H9 (cell line): ENCODE measurements around the gene SSBP3. TPM values are rescaled to one million over a fixed set of nuclear protein-coding genes. Genes with fewer than 3 reads are reported as not detected.

Experiments
- DNase-seq: peaks from one replicate; pipeline ENCODE4 v3.0.0-alpha.2; 2017
- H2AFZ ChIP-seq: one replicate; pipeline ENCODE4 v1.6.1; 2013; ENCODE audit warnings: mild to moderate bottlenecking, low read length, control low read depth, moderate library complexity
- H2AK5ac ChIP-seq: 2 replicates; pipeline ENCODE4 v1.6.1; 2013; ENCODE audit warnings: low read length, control low read depth, mixed read lengths; ENCODE audit not compliant: insufficient read length
- H2BK120ac ChIP-seq: one replicate; pipeline ENCODE4 v1.6.1; 2013; ENCODE audit warnings: low read depth, mild to moderate bottlenecking, low read length, control low read depth, inconsistent platforms; ENCODE audit not compliant: poor library complexity, severe bottlenecking
- H2BK12ac ChIP-seq: 2 replicates; pipeline ENCODE4 v1.6.1; 2013; ENCODE audit warnings: low read length, control low read depth, mixed read lengths, low read depth; ENCODE audit not compliant: insufficient read length
- H2BK15ac ChIP-seq: 2 replicates; pipeline ENCODE4 v1.6.1; 2013; ENCODE audit warnings: low read depth, low read length, control low read depth
- H2BK20ac ChIP-seq: one replicate; pipeline ENCODE4 v1.6.1; 2013; ENCODE audit warnings: low read depth, mild to moderate bottlenecking, low read length, control low read depth, inconsistent platforms; ENCODE audit not compliant: poor library complexity, severe bottlenecking
- H2BK5ac ChIP-seq: 2 replicates; pipeline ENCODE4 v1.6.1; 2013; ENCODE audit warnings: low read length, control low read depth, mixed read lengths; ENCODE audit not compliant: insufficient read length
- H3K14ac ChIP-seq: 2 replicates; pipeline ENCODE4 v1.6.1; 2013; ENCODE audit warnings: low read length, control low read depth; ENCODE audit not compliant: insufficient read depth
- H3K18ac ChIP-seq: 2 replicates; pipeline ENCODE4 v1.6.1; 2013; ENCODE audit warnings: low read depth, mild to moderate bottlenecking, mixed read lengths, low read length, control low read depth; ENCODE audit not compliant: insufficient read length
- H3K23ac ChIP-seq: 2 replicates; pipeline ENCODE4 v1.6.1; 2013; ENCODE audit warnings: low read length, control low read depth, mixed read lengths, low read depth; ENCODE audit not compliant: insufficient read length
- H3K23me2 ChIP-seq: 2 replicates; pipeline ENCODE4 v1.6.1; 2013; ENCODE audit warnings: low read depth, mild to moderate bottlenecking, mixed read lengths, low read length, control low read depth; ENCODE audit not compliant: insufficient read length, poor library complexity, severe bottlenecking
- H3K27ac ChIP-seq: 2 replicates; pipeline ENCODE4 v1.5.1; 2013; ENCODE audit warnings: low read length, control low read depth, mixed read lengths, low read depth; ENCODE audit not compliant: insufficient read length
- H3K27me3 ChIP-seq: 2 replicates; pipeline ENCODE4 v1.6.1; 2013; ENCODE audit warnings: low read length, control low read depth, inconsistent platforms; ENCODE audit not compliant: insufficient read depth
- H3K4ac ChIP-seq: 2 replicates; pipeline ENCODE4 v1.6.1; 2013; ENCODE audit warnings: low read depth, mild to moderate bottlenecking, control low read depth, inconsistent platforms, low read length, moderate library complexity
- H3K4me1 ChIP-seq: 2 replicates; pipeline ENCODE4 v1.6.1; 2013; ENCODE audit warnings: low read length, control low read depth, inconsistent platforms; ENCODE audit not compliant: insufficient read depth
- H3K4me2 ChIP-seq: 2 replicates; pipeline ENCODE4 v1.6.1; 2013; ENCODE audit warnings: low read length, control low read depth, mixed read lengths; ENCODE audit not compliant: insufficient read length, insufficient read depth
- H3K56ac ChIP-seq: 2 replicates; pipeline ENCODE4 v1.6.1; 2013; ENCODE audit warnings: low read depth, mild to moderate bottlenecking, mixed read lengths, low read length, control low read depth; ENCODE audit not compliant: insufficient read length
- H3K79me1 ChIP-seq: 2 replicates; pipeline ENCODE4 v1.6.1; 2013; ENCODE audit warnings: low read depth, mild to moderate bottlenecking, moderate library complexity, low read length, control low read depth, inconsistent platforms; ENCODE audit not compliant: insufficient read depth, poor library complexity, severe bottlenecking
- H3K79me2 ChIP-seq: 2 replicates; pipeline ENCODE4 v1.6.1; 2013; ENCODE audit warnings: low read length, control low read depth, inconsistent platforms; ENCODE audit not compliant: insufficient read depth
- H3K9ac ChIP-seq: 2 replicates; pipeline ENCODE4 v1.6.1; 2013; ENCODE audit warnings: low read length, control low read depth, mixed read lengths; ENCODE audit not compliant: insufficient read length; ENCODE audit errors: extremely low read depth
- H3K9me3 ChIP-seq: one replicate; pipeline ENCODE4 v1.6.1; 2013; ENCODE audit warnings: low read depth, low read length, inconsistent platforms; ENCODE audit not compliant: control insufficient read depth
- H3T11ph ChIP-seq: one replicate; pipeline ENCODE4 v1.6.1; 2013; ENCODE audit warnings: mild to moderate bottlenecking, low read length, control low read depth, inconsistent platforms
- H4K20me1 ChIP-seq: one replicate; pipeline ENCODE4 v1.6.1; 2013; ENCODE audit not compliant: control insufficient read depth, insufficient read length, insufficient read depth
- H4K5ac ChIP-seq: 2 replicates; pipeline ENCODE4 v1.6.1; 2013; ENCODE audit warnings: low read depth, mild to moderate bottlenecking, mixed read lengths, low read length, control low read depth; ENCODE audit not compliant: insufficient read length
- H4K8ac ChIP-seq: replicated peaks from 2 replicates; pipeline ENCODE4 v1.6.1; 2013; ENCODE audit warnings: low read length, control low read depth, mixed read lengths, low read depth; ENCODE audit not compliant: insufficient read length
- H4K91ac ChIP-seq: 2 replicates; pipeline ENCODE4 v1.6.1; 2013; ENCODE audit warnings: low read depth, mild to moderate bottlenecking, moderate library complexity, mixed read lengths, low read length, control low read depth; ENCODE audit not compliant: insufficient read length
- H3K27ac Mint-ChIP-seq, 3 experiments: 2 replicates in 2 of 3; 3 replicates in 1 of 3; pipeline ENCODE4 v1.8.0; 2020 to 2021; ENCODE audit warnings: mixed read lengths in 3 of 3, mild to moderate bottlenecking in 1 of 3, moderate library complexity in 1 of 3
- H3K27me3 Mint-ChIP-seq: 2 replicates; pipeline ENCODE4 v1.8.0; 2021; ENCODE audit warnings: low read depth, mild to moderate bottlenecking, moderate library complexity, mixed read lengths
- H3K36me3 Mint-ChIP-seq, 3 experiments: 2 replicates in 2 of 3; 3 replicates in 1 of 3; pipeline ENCODE4 v1.8.0; 2020 to 2021; ENCODE audit warnings: low read depth in 3 of 3, mixed read lengths in 3 of 3; ENCODE audit not compliant: insufficient read depth in 1 of 3
- H3K4me1 Mint-ChIP-seq, 2 experiments: 2 replicates each; pipeline ENCODE4 v1.8.0; 2020; ENCODE audit warnings: mixed read lengths in 2 of 2
- H3K4me3 Mint-ChIP-seq, 2 experiments: 2 replicates in 1 of 2; 3 replicates in 1 of 2; pipeline ENCODE4 v1.8.0; 2020 to 2021; ENCODE audit warnings: mild to moderate bottlenecking in 2 of 2, mixed read lengths in 2 of 2, moderate library complexity in 1 of 2
- H3K9me3 Mint-ChIP-seq, 2 experiments: 2 replicates in 1 of 2; 3 replicates in 1 of 2; pipeline ENCODE4 v1.8.0; 2020; ENCODE audit warnings: mild to moderate bottlenecking in 2 of 2, mixed read lengths in 2 of 2, moderate library complexity in 1 of 2
- WGBS: extraction: QIAGEN DNeasy Blood & Tissue Kit; methylation state at CpG from one replicate; pipeline ENCODE4 v1.1.7; 2013; ENCODE audit warnings: missing lambda C conversion rate, low lambda C conversion rate, mixed read lengths; ENCODE audit not compliant: insufficient read length; ENCODE audit errors: extremely low coverage; 5-methylcytosine and 5-hydroxymethylcytosine counted together
- total RNA-seq: library from RNA; stranded (reverse); gene quantifications from 2 replicates; pipeline ENCODE4 v1.2.1, GENCODE V29; 2021
- TF ChIP-seq, protein P1 (sequence below): fragments of 200-600 bp; sonication (generic); conservative IDR thresholded peaks from 3 replicates; pipeline ENCODE4 v1.8.0; 2021; ENCODE audit warnings: antibody characterized with exemption, mild to moderate bottlenecking

The SSBP3 gene
- total RNA-seq, 1 experiment from 2014 or later, result 126 TPM

DNA sequence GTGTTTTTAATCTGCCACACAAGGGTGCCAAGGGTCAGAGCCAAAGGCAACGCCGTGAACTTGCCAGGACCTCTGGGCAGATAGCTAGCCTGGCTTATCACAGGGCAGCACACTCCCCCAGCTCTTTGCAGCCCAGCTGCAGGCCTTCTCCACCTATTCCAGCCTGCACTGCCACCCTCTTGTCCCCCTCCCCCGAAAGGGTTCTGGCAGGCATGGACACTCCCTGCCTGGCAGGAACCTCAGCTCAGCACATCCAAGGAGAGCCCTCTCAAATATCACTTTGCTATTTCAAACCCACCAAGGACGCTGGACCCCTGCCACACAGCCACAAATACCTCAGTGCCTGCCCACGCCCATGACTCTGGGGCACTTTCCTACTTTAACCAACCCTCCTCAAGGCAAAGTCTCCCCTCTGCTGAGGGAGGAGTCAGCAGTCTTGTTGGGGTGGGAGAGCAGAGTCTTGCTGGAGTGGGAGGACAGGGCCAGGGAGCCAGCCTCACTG, 9.1 kb downstream of the SSBP3 start:
- TF ChIP-seq, protein P1, sequence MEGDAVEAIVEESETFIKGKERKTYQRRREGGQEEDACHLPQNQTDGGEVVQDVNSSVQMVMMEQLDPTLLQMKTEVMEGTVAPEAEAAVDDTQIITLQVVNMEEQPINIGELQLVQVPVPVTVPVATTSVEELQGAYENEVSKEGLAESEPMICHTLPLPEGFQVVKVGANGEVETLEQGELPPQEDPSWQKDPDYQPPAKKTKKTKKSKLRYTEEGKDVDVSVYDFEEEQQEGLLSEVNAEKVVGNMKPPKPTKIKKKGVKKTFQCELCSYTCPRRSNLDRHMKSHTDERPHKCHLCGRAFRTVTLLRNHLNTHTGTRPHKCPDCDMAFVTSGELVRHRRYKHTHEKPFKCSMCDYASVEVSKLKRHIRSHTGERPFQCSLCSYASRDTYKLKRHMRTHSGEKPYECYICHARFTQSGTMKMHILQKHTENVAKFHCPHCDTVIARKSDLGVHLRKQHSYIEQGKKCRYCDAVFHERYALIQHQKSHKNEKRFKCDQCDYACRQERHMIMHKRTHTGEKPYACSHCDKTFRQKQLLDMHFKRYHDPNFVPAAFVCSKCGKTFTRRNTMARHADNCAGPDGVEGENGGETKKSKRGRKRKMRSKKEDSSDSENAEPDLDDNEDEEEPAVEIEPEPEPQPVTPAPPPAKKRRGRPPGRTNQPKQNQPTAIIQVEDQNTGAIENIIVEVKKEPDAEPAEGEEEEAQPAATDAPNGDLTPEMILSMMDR, result no peak
- peaks cover 3% of the 10 kb centered on the region for H4K20me1 ChIP-seq

More for the DNA sequence above, 9.1 kb downstream of the SSBP3 start:
- no peak overlapping the region for H3K4me3 Mint-ChIP-seq
- H2BK20ac ChIP-seq, result no peak overlapping the region
- H2AFZ ChIP-seq, result no peak overlapping the region
- no peaks in the 10 kb centered on the region for H3K9me3 ChIP-seq
- no peak overlapping the region for H4K91ac ChIP-seq
- no peak overlapping the region for H3K9ac ChIP-seq
- no peak overlapping the region for H2AK5ac ChIP-seq
- H3K14ac ChIP-seq, result no peak overlapping the region
- no peaks in the 10 kb centered on the region for H3K23me2 ChIP-seq
- no peak overlapping the region for H3K27ac ChIP-seq
- H3K4me1 ChIP-seq, result no peaks in the 10 kb centered on the region; the same call in 1 of the 2 replicates
- H3K79me1 ChIP-seq, result peaks cover 8% of the 10 kb centered on the region
- peaks cover 26 to 45% of the 10 kb centered on the region in 2 experiments for H3K4me1 Mint-ChIP-seq
- H2BK5ac ChIP-seq, result no peak overlapping the region
- no peak overlapping the region for H4K8ac ChIP-seq
- H3K9me3 Mint-ChIP-seq, result no peaks in the 10 kb centered on the region
- H3K27ac Mint-ChIP-seq, result peak overlapping the region in 2 of 3 experiments; percentile 64 to 80; a peak in 4 of 7 replicates
- H2BK120ac ChIP-seq, result no peak overlapping the region
- H4K5ac ChIP-seq, result no peak overlapping the region
- H3K79me2 ChIP-seq, result peaks cover 39% of the 10 kb centered on the region; the same call in 1 of the 2 replicates
- no peak overlapping the region for H2BK12ac ChIP-seq
- no peak overlapping the region for H3T11ph ChIP-seq
- H3K23ac ChIP-seq, result no peak overlapping the region
- H3K36me3 Mint-ChIP-seq, result peaks cover 60 to 90% (median 89%) of the 10 kb centered on the region in 3 experiments
- no peak overlapping the region for H3K4ac ChIP-seq
- no peak overlapping the region for H2BK15ac ChIP-seq
- H3K27me3 ChIP-seq, result no peaks in the 10 kb centered on the region
- no peak overlapping the region for H3K4me2 ChIP-seq
- no peaks in the 10 kb centered on the region for H3K27me3 Mint-ChIP-seq
- no peak overlapping the region for H3K56ac ChIP-seq
- WGBS, result no CpG with 5 or more reads among the region's 5 CpGs
- DNase-seq, result no peak
- no peak overlapping the region for H3K18ac ChIP-seq
